Liver (tissue), 3 donors: ENCODE measurements around the gene PARP8.

Experiments used
- JUND ChIP-seq, 2 donors: IDR thresholded peaks; 2 replicates each; pipeline ENCODE4 v1.6.1; 2016; ENCODE audit warnings: antibody characterized with exemption in 2 of 2
- SP1 ChIP-seq: IDR thresholded peaks from 2 replicates; pipeline ENCODE4 v1.6.1; 2018; ENCODE audit warnings: antibody characterized with exemption, mild to moderate bottlenecking
- TAF1 ChIP-seq: conservative IDR thresholded peaks from 2 replicates; pipeline ENCODE4 v1.6.1; 2016; ENCODE audit warnings: antibody characterized with exemption, mild to moderate bottlenecking
- YY1 ChIP-seq: IDR thresholded peaks from 2 replicates; pipeline ENCODE4 v1.6.1; 2016; ENCODE audit warnings: antibody characterized with exemption, mild to moderate bottlenecking
- TF ChIP-seq, protein P1 (sequence below): fragments of 150-350 bp; IDR thresholded peaks from 2 replicates; pipeline ENCODE4 v1.5.1; 2017; ENCODE audit warnings: improper control_type of control experiment, low read depth, low read length; ENCODE audit not compliant: missing input control
- TF ChIP-seq, protein P2 (sequence below): IDR thresholded peaks from 2 replicates; pipeline ENCODE4 v1.6.1; 2016; ENCODE audit warnings: antibody characterized with exemption
- donor health status: healthy.
- donor health status: healthy.

- TF ChIP-seq, protein P1, sequence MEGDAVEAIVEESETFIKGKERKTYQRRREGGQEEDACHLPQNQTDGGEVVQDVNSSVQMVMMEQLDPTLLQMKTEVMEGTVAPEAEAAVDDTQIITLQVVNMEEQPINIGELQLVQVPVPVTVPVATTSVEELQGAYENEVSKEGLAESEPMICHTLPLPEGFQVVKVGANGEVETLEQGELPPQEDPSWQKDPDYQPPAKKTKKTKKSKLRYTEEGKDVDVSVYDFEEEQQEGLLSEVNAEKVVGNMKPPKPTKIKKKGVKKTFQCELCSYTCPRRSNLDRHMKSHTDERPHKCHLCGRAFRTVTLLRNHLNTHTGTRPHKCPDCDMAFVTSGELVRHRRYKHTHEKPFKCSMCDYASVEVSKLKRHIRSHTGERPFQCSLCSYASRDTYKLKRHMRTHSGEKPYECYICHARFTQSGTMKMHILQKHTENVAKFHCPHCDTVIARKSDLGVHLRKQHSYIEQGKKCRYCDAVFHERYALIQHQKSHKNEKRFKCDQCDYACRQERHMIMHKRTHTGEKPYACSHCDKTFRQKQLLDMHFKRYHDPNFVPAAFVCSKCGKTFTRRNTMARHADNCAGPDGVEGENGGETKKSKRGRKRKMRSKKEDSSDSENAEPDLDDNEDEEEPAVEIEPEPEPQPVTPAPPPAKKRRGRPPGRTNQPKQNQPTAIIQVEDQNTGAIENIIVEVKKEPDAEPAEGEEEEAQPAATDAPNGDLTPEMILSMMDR, result no peak
- TF ChIP-seq TAF1 (no peak), JUND (IDR thresholded peaks at IDR 0.05) (no peak), SP1 (no peak), YY1 (no peak)
- TF ChIP-seq, protein P2, sequence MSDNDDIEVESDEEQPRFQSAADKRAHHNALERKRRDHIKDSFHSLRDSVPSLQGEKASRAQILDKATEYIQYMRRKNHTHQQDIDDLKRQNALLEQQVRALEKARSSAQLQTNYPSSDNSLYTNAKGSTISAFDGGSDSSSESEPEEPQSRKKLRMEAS, result no peak
These were observed 64.4 kb downstream of the PARP8 start for GRCh38 chr5:50730841-50731240.
